H1 (cell line): Measurements from ENCODE around the gene COA5. TPM values are rescaled to one million over a fixed set of nuclear protein-coding genes. Genes with fewer than 3 reads are reported as not detected.

Experiments used
- BRCA1 ChIP-seq: IDR thresholded peaks from 2 replicates; pipeline ENCODE4 v1.6.1; 2012; ENCODE audit warnings: low read depth, low read length, improper control_type of control experiment
- CEBPB ChIP-seq: IDR thresholded peaks from 2 replicates; pipeline ENCODE4 v1.6.1; 2012; ENCODE audit warnings: low read depth, low read length
- CHD2 ChIP-seq: IDR thresholded peaks from 2 replicates; pipeline ENCODE4 v1.6.1; 2012; ENCODE audit warnings: low read length, improper control_type of control experiment
- CHD7 ChIP-seq: fragments of 300-600 bp; sonication (generic); IDR thresholded peaks from 2 replicates; pipeline ENCODE4 v1.7.1; 2012; ENCODE audit warnings: low read length, moderate library complexity, mild to moderate bottlenecking, inconsistent platforms; ENCODE audit not compliant: insufficient replicate concordance
- EP300 ChIP-seq, 2 experiments: IDR thresholded peaks; 1 replicate in 1 of 2; 2 replicates in 1 of 2; pipeline ENCODE4 v1.6.1; 2011 to 2012; ENCODE audit warnings: low read depth in 2 of 2, low read length in 2 of 2, mild to moderate bottlenecking in 2 of 2, borderline replicate concordance in 1 of 2, inconsistent platforms in 1 of 2, moderate library complexity in 1 of 2
- EZH2 ChIP-seq: fragments of 200-600 bp; sonication (generic); IDR thresholded peaks from 2 replicates; pipeline ENCODE4 v1.7.1; 2012; ENCODE audit warnings: low read depth, mild to moderate bottlenecking, moderate library complexity, low read length, inconsistent platforms; ENCODE audit not compliant: severe bottlenecking
- JUND ChIP-seq: IDR thresholded peaks from 2 replicates; pipeline ENCODE4 v1.6.1; 2011; ENCODE audit warnings: mild to moderate bottlenecking, improper control_type of control experiment, low read length
- NRF1 ChIP-seq: IDR thresholded peaks from 2 replicates; pipeline ENCODE4 v1.6.1; 2011; ENCODE audit warnings: mild to moderate bottlenecking, low read depth, low read length, improper control_type of control experiment
- RNF2 ChIP-seq: fragments of 200-900, 300-1000 bp; sonication (generic); IDR thresholded peaks from 2 replicates; pipeline ENCODE4 v1.7.1; 2016; ENCODE audit warnings: borderline replicate concordance, low read depth, mild to moderate bottlenecking, antibody characterized with exemption, low read length; ENCODE audit not compliant: poor library complexity, severe bottlenecking; ENCODE audit errors: missing control alignments
- SIRT6 ChIP-seq: IDR thresholded peaks from one replicate; pipeline ENCODE4 v1.7.1; 2012; ENCODE audit warnings: low read length, inconsistent platforms
- SRF ChIP-seq: IDR thresholded peaks from 2 replicates; pipeline ENCODE4 v1.6.1; 2011; ENCODE audit warnings: mild to moderate bottlenecking, low read depth, low read length, moderate library complexity
- TAF7 ChIP-seq: optimal IDR thresholded peaks from 2 replicates; pipeline ENCODE3; 2011; ENCODE audit warnings: low read depth, mild to moderate bottlenecking, inconsistent platforms, low read length, moderate library complexity, borderline replicate concordance
- polyA plus RNA-seq, 7 experiments: library from polyadenylated mRNA; depleted of rRNA in 3 of 7; stranded (reverse) in 5 of 7; unstranded in 2 of 7; fragments of >200 nt in 5 of 7; fragments of 200-250 nt in 2 of 7; gene quantifications; 1 replicate in 5 of 7; 2 replicates in 1 of 7; 4 replicates in 1 of 7; pipeline versions ENCODE4 v1.2.1 to v1.2.3, GENCODE V29; 2011 to 2013; ENCODE audit warnings: missing spikeins in 2 of 7, mixed read lengths in 2 of 7
- total RNA-seq: library from RNA; stranded (reverse); fragmentation: NEBNext Ultra II Directional; extraction: Animal tissue kit (Norgen Biotek cat#: 25700); gene quantifications from 2 replicates; pipeline ENCODE4 v1.2.1, GENCODE V29; 2021

Gene COA5
- total and polyA plus RNA-seq, 2 of the 8 experiments (the other 6 are each of a cell fraction or from before 2014, with no cell fraction given), result 20.3 to 24.7 TPM

GRCh38 chr2:98649992-98650375 is 41.7 kb upstream of the COA5 start (continued):
- no peak for TF ChIP-seq CHD7
- no peak for TF ChIP-seq CHD2
- no peak for TF ChIP-seq TAF7
- TF ChIP-seq SIRT6, result no peak
- no peak for TF ChIP-seq SRF
- no peak for TF ChIP-seq RNF2
- TF ChIP-seq EP300 (IDR thresholded peaks at IDR 0.05; ENCODE audit: borderline replicate concordance in 1 of 2, low read depth in 2 of 2, low read length in 2 of 2), result no peak
- TF ChIP-seq EZH2, result no peak
- TF ChIP-seq NRF1, result no peak
- TF ChIP-seq JUND, result no peak
- TF ChIP-seq BRCA1, result no peak
- TF ChIP-seq CEBPB, result no peak
